Neural progenitor cell (in vitro differentiated cells): Measurements from ENCODE around the gene MRAS. TPM values are rescaled to one million over a fixed set of nuclear protein-coding genes. Genes with fewer than 3 reads are reported as not detected.

Source experiments
- DNase-seq: peaks from one replicate; pipeline ENCODE4 v3.0.0-alpha.2; 2016; ENCODE audit warnings: low spot score
- H2AFZ ChIP-seq: fragments of 200-600 bp; sonication (generic); replicated peaks from 2 replicates; pipeline ENCODE4 v1.6.1; 2016; ENCODE audit warnings: antibody characterized with exemption
- H3F3A ChIP-seq: fragments of 200-600 bp; sonication (generic); 2 replicates; pipeline ENCODE4 v1.6.1; 2016; ENCODE audit warnings: antibody characterized with exemption, low read depth
- H3K27ac ChIP-seq: fragments of 200-600 bp; sonication (generic); 2 replicates; pipeline ENCODE4 v1.5.1; 2016; ENCODE audit warnings: mild to moderate bottlenecking
- H3K27me3 ChIP-seq: fragments of 200-600 bp; sonication (generic); 2 replicates; pipeline ENCODE4 v1.6.1; 2016; ENCODE audit warnings: mild to moderate bottlenecking, moderate library complexity
- H3K36me3 ChIP-seq: fragments of 200-600 bp; sonication (generic); 2 replicates; pipeline ENCODE4 v1.5.1; 2016
- H3K4me1 ChIP-seq: fragments of 200-600 bp; sonication (generic); 2 replicates; pipeline ENCODE4 v1.6.1; 2016; ENCODE audit warnings: mixed run types
- H3K4me2 ChIP-seq: fragments of 200-600 bp; sonication (generic); 2 replicates; pipeline ENCODE4 v1.6.1; 2016
- H3K4me3 ChIP-seq: fragments of 200-600 bp; sonication (generic); 2 replicates; pipeline ENCODE4 v1.5.1; 2016
- H3K79me2 ChIP-seq: fragments of 200-600 bp; sonication (generic); 2 replicates; pipeline ENCODE4 v1.6.1; 2016; ENCODE audit warnings: low read depth
- H3K9ac ChIP-seq: fragments of 200-600 bp; sonication (generic); 2 replicates; pipeline ENCODE4 v1.6.1; 2016
- H3K9me3 ChIP-seq: fragments of 200-600 bp; sonication (generic); 2 replicates; pipeline ENCODE4 v1.5.1; 2016; ENCODE audit warnings: low read depth
- H4K20me1 ChIP-seq: fragments of 200-600 bp; sonication (generic); 2 replicates; pipeline ENCODE4 v1.6.1; 2016; ENCODE audit warnings: low read depth
- H3K27ac Mint-ChIP-seq: 3 replicates; pipeline ENCODE4 v1.8.0; 2021; ENCODE audit warnings: mixed read lengths
- H3K27me3 Mint-ChIP-seq: 2 replicates; pipeline ENCODE4 v1.8.0; 2022; ENCODE audit warnings: low read depth, mild to moderate bottlenecking, inconsistent platforms, moderate library complexity, mixed read lengths; ENCODE audit not compliant: insufficient read depth
- H3K36me3 Mint-ChIP-seq: 3 replicates; pipeline ENCODE4 v1.8.0; 2021; ENCODE audit warnings: mixed read lengths
- H3K4me1 Mint-ChIP-seq: 3 replicates; pipeline ENCODE4 v1.8.0; 2021; ENCODE audit warnings: mixed read lengths
- H3K4me3 Mint-ChIP-seq: 3 replicates; pipeline ENCODE4 v1.8.0; 2021; ENCODE audit warnings: mild to moderate bottlenecking, moderate library complexity, mixed read lengths
- H3K9me3 Mint-ChIP-seq: 3 replicates; pipeline ENCODE4 v1.8.0; 2020; ENCODE audit warnings: mixed read lengths
- EZH2 ChIP-seq: fragments of 200-600 bp; sonication (generic); IDR thresholded peaks from 2 replicates; pipeline ENCODE4 v1.6.1; 2017; ENCODE audit warnings: antibody characterized with exemption, mild to moderate bottlenecking, moderate library complexity
- EZH2phosphoT487 ChIP-seq: fragments of 200-600 bp; sonication (generic); IDR thresholded peaks from 2 replicates; pipeline ENCODE4 v1.6.1; 2017; ENCODE audit warnings: antibody characterized with exemption
- total RNA-seq: library from RNA; depleted of rRNA; stranded (reverse); fragments of >200 nt; gene quantifications from 2 replicates; pipeline ENCODE4 v1.2.3, GENCODE V29; 2015; ENCODE audit warnings: low replicate concordance
- TF ChIP-seq, protein P1 (sequence below): fragments of 200-600 bp; sonication (generic); IDR thresholded peaks from 2 replicates; pipeline ENCODE4 v1.5.1; 2017; ENCODE audit warnings: antibody characterized with exemption, mild to moderate bottlenecking

MRAS gene
- total RNA-seq, 1 donor from 2014 or later: 17.2 TPM

DNA sequence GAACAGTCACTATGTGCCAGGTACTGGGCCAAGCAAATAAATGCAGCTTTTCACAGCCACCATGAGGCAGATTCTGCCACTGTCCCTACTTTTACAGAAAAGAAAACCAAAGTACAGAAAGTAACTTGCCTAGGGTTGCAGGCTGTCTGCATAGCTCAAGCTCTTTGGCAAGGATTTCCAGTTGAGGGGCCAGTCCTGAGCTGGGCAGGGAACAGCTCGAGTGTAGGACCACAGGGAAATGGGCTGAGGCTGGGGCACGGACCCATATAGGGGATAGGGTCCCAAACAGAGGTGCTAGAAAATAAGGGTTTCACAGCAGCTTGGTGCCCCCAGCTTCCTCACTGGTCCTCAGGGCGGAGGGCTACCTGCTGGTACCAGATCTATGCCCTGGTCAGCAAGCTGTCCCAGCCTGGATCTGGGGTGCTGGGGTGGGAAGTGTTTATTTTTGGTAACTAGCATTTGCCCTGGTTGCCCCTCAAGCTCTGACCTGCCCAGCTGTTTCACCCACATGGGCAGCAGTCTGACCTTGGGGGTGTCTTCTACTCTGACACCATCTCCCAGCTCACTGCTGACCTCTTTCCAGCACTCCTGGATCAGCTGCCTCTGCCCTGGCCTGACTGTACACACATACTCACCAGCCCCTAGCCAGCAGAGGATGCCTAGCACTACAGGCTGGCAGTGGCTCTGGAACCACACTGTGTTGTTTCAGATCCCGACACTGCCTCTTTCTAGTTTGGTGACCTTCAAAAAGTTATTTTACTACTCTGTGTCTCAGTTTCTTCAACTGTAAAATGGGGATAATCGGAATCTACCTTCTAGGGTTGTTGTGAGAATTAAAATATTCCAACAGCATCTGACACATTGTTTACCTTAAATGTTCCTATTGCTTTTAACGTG is 16.2 kb downstream of the MRAS start:
- H3K27ac ChIP-seq: no peak overlapping the region
- no peak overlapping the region for H3K9ac ChIP-seq
- no peak overlapping the region for H3K4me3 ChIP-seq
- no peaks in the 10 kb centered on the region for H3K79me2 ChIP-seq
- DNase-seq: no peak
- H3K9me3 ChIP-seq: no peaks in the 10 kb centered on the region
- no peaks in the 10 kb centered on the region for H4K20me1 ChIP-seq
- no peaks in the 10 kb centered on the region for H3K9me3 Mint-ChIP-seq
- H3K36me3 Mint-ChIP-seq: no peaks in the 10 kb centered on the region
- no peaks in the 10 kb centered on the region for H3K27me3 ChIP-seq
- peaks cover 22% of the 10 kb centered on the region for H3K4me1 Mint-ChIP-seq
- H3K27ac Mint-ChIP-seq: no peak overlapping the region
- H3K36me3 ChIP-seq: no peaks in the 10 kb centered on the region
- H3K4me1 ChIP-seq: no peaks in the 10 kb centered on the region
- TF ChIP-seq EZH2 (no peak), EZH2phosphoT487 (no peak)
- TF ChIP-seq, protein P1, sequence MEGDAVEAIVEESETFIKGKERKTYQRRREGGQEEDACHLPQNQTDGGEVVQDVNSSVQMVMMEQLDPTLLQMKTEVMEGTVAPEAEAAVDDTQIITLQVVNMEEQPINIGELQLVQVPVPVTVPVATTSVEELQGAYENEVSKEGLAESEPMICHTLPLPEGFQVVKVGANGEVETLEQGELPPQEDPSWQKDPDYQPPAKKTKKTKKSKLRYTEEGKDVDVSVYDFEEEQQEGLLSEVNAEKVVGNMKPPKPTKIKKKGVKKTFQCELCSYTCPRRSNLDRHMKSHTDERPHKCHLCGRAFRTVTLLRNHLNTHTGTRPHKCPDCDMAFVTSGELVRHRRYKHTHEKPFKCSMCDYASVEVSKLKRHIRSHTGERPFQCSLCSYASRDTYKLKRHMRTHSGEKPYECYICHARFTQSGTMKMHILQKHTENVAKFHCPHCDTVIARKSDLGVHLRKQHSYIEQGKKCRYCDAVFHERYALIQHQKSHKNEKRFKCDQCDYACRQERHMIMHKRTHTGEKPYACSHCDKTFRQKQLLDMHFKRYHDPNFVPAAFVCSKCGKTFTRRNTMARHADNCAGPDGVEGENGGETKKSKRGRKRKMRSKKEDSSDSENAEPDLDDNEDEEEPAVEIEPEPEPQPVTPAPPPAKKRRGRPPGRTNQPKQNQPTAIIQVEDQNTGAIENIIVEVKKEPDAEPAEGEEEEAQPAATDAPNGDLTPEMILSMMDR: no peak
- no peak overlapping the region for H3K4me3 Mint-ChIP-seq
- no peak overlapping the region for H2AFZ ChIP-seq
- H3K27me3 Mint-ChIP-seq: peaks cover 3% of the 10 kb centered on the region
- no peak overlapping the region for H3K4me2 ChIP-seq
- H3F3A ChIP-seq: no peaks in the 10 kb centered on the region

DNA sequence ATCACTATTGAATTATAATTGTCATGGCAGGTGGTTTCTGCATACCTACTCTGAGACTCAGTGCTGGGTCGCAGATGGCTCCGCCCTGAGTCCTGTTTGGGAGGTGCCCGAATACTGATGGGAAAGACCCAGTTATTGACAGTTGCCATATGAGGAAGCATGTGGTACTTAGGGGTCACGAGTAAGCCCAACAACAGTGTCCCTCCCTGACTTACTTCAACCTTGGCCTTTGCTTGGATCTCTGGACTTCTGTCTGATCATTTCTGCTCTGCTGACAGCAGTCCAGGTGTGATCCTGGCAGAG is 16.8 kb downstream of the MRAS start:
- no peak overlapping the region for H3K27ac ChIP-seq
- Mint-ChIP-seq H3K9me3 (no peaks in the 10 kb centered on the region), H3K4me1 (peaks cover 21% of the 10 kb centered on the region), H3K27me3 (peaks cover 3% of the 10 kb centered on the region), H3K4me3 (no peak overlapping the region), H3K27ac (no peak overlapping the region), H3K36me3 (no peaks in the 10 kb centered on the region)
- no peaks in the 10 kb centered on the region for H3K9me3 ChIP-seq
- H3K79me2 ChIP-seq: no peaks in the 10 kb centered on the region
- no peaks in the 10 kb centered on the region for H3K36me3 ChIP-seq
- no peak overlapping the region for H2AFZ ChIP-seq
- no peaks in the 10 kb centered on the region for H3K27me3 ChIP-seq
- no peaks in the 10 kb centered on the region for H3K4me1 ChIP-seq
- no peak for DNase-seq
- no peaks in the 10 kb centered on the region for H4K20me1 ChIP-seq
- TF ChIP-seq, protein P1: no peak
- no peak for TF ChIP-seq EZH2
- TF ChIP-seq EZH2phosphoT487: no peak
- no peak overlapping the region for H3K9ac ChIP-seq
- H3K4me2 ChIP-seq: no peak overlapping the region
- no peak overlapping the region for H3K4me3 ChIP-seq
- H3F3A ChIP-seq: no peaks in the 10 kb centered on the region

DNA sequence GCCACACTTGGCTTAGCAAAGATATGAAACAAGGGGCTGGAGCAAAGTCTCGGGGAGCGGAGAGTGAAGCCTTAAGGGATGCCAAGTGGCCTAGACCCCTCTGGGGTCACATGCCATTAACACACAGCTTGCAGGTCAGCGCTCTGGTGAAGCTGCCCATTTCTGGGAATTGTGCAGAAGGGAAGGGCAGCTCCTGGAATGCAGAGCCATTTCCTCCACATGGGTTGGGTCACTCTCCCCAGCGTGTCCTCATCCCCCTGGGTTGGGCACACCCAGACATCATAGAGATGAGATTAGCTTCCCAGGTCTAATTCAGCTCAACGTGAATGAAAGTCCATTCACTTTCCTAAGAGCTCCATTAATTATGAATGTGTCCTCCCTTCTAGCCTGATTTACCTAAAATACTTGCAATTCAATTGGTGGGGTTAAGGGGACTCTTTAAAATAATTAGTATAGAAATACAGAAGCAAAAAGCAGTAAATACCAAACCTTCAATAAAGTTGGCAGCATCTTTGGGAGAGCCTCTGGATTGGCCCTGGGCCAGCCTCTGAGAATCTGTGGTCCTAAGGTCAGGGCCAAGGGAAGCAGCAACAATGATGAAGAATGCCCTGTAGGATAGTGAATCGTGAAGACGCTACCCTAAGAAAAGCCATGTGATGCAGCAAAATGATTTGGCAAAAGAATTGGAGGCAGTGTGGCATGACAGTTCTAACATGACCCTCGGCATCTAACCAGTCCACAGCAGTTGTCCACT is 17.8 kb downstream of the MRAS start:
- no peaks in the 10 kb centered on the region for H3K79me2 ChIP-seq
- no peak overlapping the region for H3K27ac ChIP-seq
- H3K4me3 ChIP-seq: no peak overlapping the region
- H3K4me2 ChIP-seq: no peak overlapping the region
- no peaks in the 10 kb centered on the region for H3K9me3 ChIP-seq
- peaks cover 3% of the 10 kb centered on the region for H3K27me3 Mint-ChIP-seq
- no peak overlapping the region for H3K4me3 Mint-ChIP-seq
- H3K9me3 Mint-ChIP-seq: peaks cover 3% of the 10 kb centered on the region
- peaks cover 17% of the 10 kb centered on the region for H3K4me1 Mint-ChIP-seq
- no peaks in the 10 kb centered on the region for H3K27me3 ChIP-seq
- H3K27ac Mint-ChIP-seq: no peak overlapping the region
- no peaks in the 10 kb centered on the region for H3F3A ChIP-seq
- TF ChIP-seq EZH2phosphoT487 (no peak), EZH2 (no peak)
- TF ChIP-seq, protein P1: no peak
- no peaks in the 10 kb centered on the region for H3K36me3 Mint-ChIP-seq
- H4K20me1 ChIP-seq: no peaks in the 10 kb centered on the region
- DNase-seq: no peak
- H3K9ac ChIP-seq: no peak overlapping the region
- H2AFZ ChIP-seq: no peak overlapping the region
- no peaks in the 10 kb centered on the region for H3K4me1 ChIP-seq
- H3K36me3 ChIP-seq: no peaks in the 10 kb centered on the region
